Measurements from ENCODE around the gene FCAMR.

Gene FCAMR

GRCh38 chr1:206992790-206993189 lies 22.5 kb upstream of the FCAMR start:
- DNase-seq: no peak

GRCh38 chr1:206987873-206988272 lies 17.6 kb upstream of the FCAMR start:
- no peak for DNase-seq

- DNase-seq: no peak
These were observed 16.6 kb upstream of the FCAMR start for GRCh38 chr1:206986885-206987284.

- no peak for DNase-seq
These were observed 16.1 kb upstream of the FCAMR start for GRCh38 chr1:206986402-206986801.

- no peak for DNase-seq
These were observed 15.0 kb upstream of the FCAMR start for GRCh38 chr1:206985162-206985749.

GRCh38 chr1:206982216-206982615 lies 12.0 kb upstream of the FCAMR start:
- DNase-seq: peak; percentile 45 to 67

- no peak for DNase-seq
These were observed 9.3 kb upstream of the FCAMR start for GRCh38 chr1:206979379-206980043.

- no peak for DNase-seq
These were observed 8.0 kb upstream of the FCAMR start for GRCh38 chr1:206978259-206978658.

GRCh38 chr1:206975306-206975705 lies 5.0 kb upstream of the FCAMR start:
- no peak for DNase-seq

GRCh38 chr1:206974140-206974539 lies 3.9 kb upstream of the FCAMR start:
- no peak for DNase-seq

- no peak for DNase-seq
These were observed 2.5 kb upstream of the FCAMR start for GRCh38 chr1:206972728-206973127.

- DNase-seq: no peak
These were observed 882 bp upstream of the FCAMR start for GRCh38 chr1:206971029-206971655.

GRCh38 chr1:206969090-206969489 lies 1.2 kb downstream of the FCAMR start:
- DNase-seq: no peak

GRCh38 chr1:206967096-206967849 lies 3.0 kb downstream of the FCAMR start:
- no peak for DNase-seq

- no peak for DNase-seq
These were observed 4.5 kb downstream of the FCAMR start for GRCh38 chr1:206965781-206966180.

- no peak for DNase-seq
These were observed 6.5 kb downstream of the FCAMR start for GRCh38 chr1:206963740-206964139.

- DNase-seq: no peak
These were observed 7.0 kb downstream of the FCAMR start for GRCh38 chr1:206963119-206963712.

GRCh38 chr1:206962272-206962671 lies 8.0 kb downstream of the FCAMR start:
- DNase-seq: no peak

- no peak for DNase-seq
These were observed 8.6 kb downstream of the FCAMR start for GRCh38 chr1:206961668-206962067.

GRCh38 chr1:206960676-206961386 lies 9.4 kb downstream of the FCAMR start:
- DNase-seq: no peak

- DNase-seq: no peak
These were observed 12.1 kb downstream of the FCAMR start for GRCh38 chr1:206958144-206958543.

- DNase-seq: no peak
These were observed 12.6 kb downstream of the FCAMR start for GRCh38 chr1:206957639-206958038.
